Keratinocyte (primary cell): ENCODE data around the gene FLAD1. TPM values are rescaled to one million over a fixed set of nuclear protein-coding genes. Genes with fewer than 3 reads are reported as not detected.
A peak's percentile ranks its signal among the peaks of the same experiment; 100 is the strongest.

ENCODE experiments used
- DNase-seq: peaks from one replicate; pipeline ENCODE4 v3.0.0-alpha.2; 2011; ENCODE audit warnings: low read depth, missing footprints, low spot score
- FAIRE-seq: peaks from 2 replicates; lab custom pipeline; 2011; peaks lifted over from hg19 to GRCh38; lab: Jason Lieb, UNC
- H2AFZ ChIP-seq: 2 replicates; pipeline ENCODE4 v1.6.0; 2012; ENCODE audit warnings: low read length, control low read depth, inconsistent platforms; ENCODE audit not compliant: control insufficient read depth
- H3K27ac ChIP-seq: 2 replicates; pipeline ENCODE4 v1.5.1; 2011; ENCODE audit warnings: low read length; ENCODE audit not compliant: control insufficient read depth, insufficient read depth
- H3K27me3 ChIP-seq: 3 replicates; pipeline ENCODE4 v1.6.0; 2011; ENCODE audit warnings: low read length; ENCODE audit not compliant: control insufficient read depth, insufficient read depth; ENCODE audit errors: extremely low read depth
- H3K36me3 ChIP-seq, 2 experiments: 2 replicates in 1 of 2; 3 replicates in 1 of 2; pipeline ENCODE4 v1.5.1; 2011; ENCODE audit warnings: low read length in 2 of 2, mild to moderate bottlenecking in 1 of 2; ENCODE audit not compliant: control insufficient read depth in 2 of 2, insufficient read depth in 2 of 2; ENCODE audit errors: extremely low read depth in 1 of 2
- H3K4me1 ChIP-seq: 3 replicates; pipeline ENCODE4 v1.5.1; 2011; ENCODE audit warnings: low read length; ENCODE audit not compliant: control insufficient read depth, insufficient read depth; ENCODE audit errors: extremely low read depth
- H3K4me2 ChIP-seq: 3 replicates; pipeline ENCODE4 v1.6.0; 2011; ENCODE audit warnings: low read depth, low read length; ENCODE audit not compliant: control insufficient read depth, insufficient read depth; ENCODE audit errors: extremely low read depth
- H3K4me3 ChIP-seq, 3 experiments: fragments of 200-600 bp in 1 of 3; sonication (generic) in 1 of 3; 2 replicates in 2 of 3; 3 replicates in 1 of 3; pipeline ENCODE4 v1.5.1; 2011 to 2016; ENCODE audit warnings: low read length in 3 of 3, mild to moderate bottlenecking in 3 of 3, control low read depth in 2 of 3, inconsistent platforms in 1 of 3, low read depth in 1 of 3, mixed read lengths in 1 of 3, mixed run types in 1 of 3, moderate library complexity in 1 of 3; ENCODE audit not compliant: control insufficient read depth in 2 of 3, insufficient read depth in 2 of 3; ENCODE audit errors: extremely low read depth in 1 of 3
- H3K79me2 ChIP-seq: 2 replicates; pipeline ENCODE4 v1.6.0; 2012; ENCODE audit warnings: low read length; ENCODE audit not compliant: control insufficient read depth, insufficient read depth
- H3K9ac ChIP-seq: 3 replicates; pipeline ENCODE4 v1.6.0; 2011; ENCODE audit warnings: low read length; ENCODE audit not compliant: control insufficient read depth, insufficient read depth; ENCODE audit errors: extremely low read depth
- H3K9me1 ChIP-seq: 3 replicates; pipeline ENCODE4 v1.6.0; 2011; ENCODE audit warnings: low read length; ENCODE audit not compliant: control insufficient read depth, insufficient read depth; ENCODE audit errors: extremely low read depth
- H3K9me3 ChIP-seq: 2 replicates; pipeline ENCODE4 v1.5.1; 2012; ENCODE audit warnings: low read depth, low read length; ENCODE audit not compliant: control insufficient read depth
- H4K20me1 ChIP-seq: 3 replicates; pipeline ENCODE4 v1.6.0; 2011; ENCODE audit warnings: low read length; ENCODE audit not compliant: control insufficient read depth, insufficient read depth; ENCODE audit errors: extremely low read depth
- CTCF ChIP-seq, 3 experiments: IDR thresholded peaks in 1 of 3; conservative IDR thresholded peaks in 1 of 3; optimal IDR thresholded peaks in 1 of 3; 2 replicates in 2 of 3; 3 replicates in 1 of 3; pipeline versions ENCODE3 to v1.5.1; 2011; ENCODE audit warnings: low read length in 3 of 3, mild to moderate bottlenecking in 3 of 3, moderate library complexity in 2 of 3, control low read depth in 1 of 3, inconsistent platforms in 1 of 3; ENCODE audit not compliant: insufficient read depth in 2 of 3; ENCODE audit errors: extremely low read depth in 1 of 3
- EZH2 ChIP-seq: IDR thresholded peaks from one replicate; pipeline ENCODE4 v1.6.1; 2012; ENCODE audit warnings: inconsistent platforms, mild to moderate bottlenecking, low read length, moderate library complexity
- dilution Hi-C: fragments of 300-500 bp; cut with MboI; formaldehyde crosslinking; loops from one replicate; pipeline ENCODE4 v1.7.0; 2020; ENCODE audit warnings: low sequenced_read_pairs; ENCODE audit not compliant: extremely low pct_ligation_motif_present
- polyA minus RNA-seq, 3 experiments: library from RNA; depleted of rRNA, polyadenylated mRNA; stranded (reverse); fragments of >200 nt; gene quantifications; 1 replicate in 1 of 3; 2 replicates in 1 of 3; 3 replicates in 1 of 3; pipeline ENCODE4 v1.2.3, GENCODE V29; 2011
- polyA plus RNA-seq, 5 experiments: library from polyadenylated mRNA; depleted of rRNA in 3 of 5; stranded (reverse) in 3 of 5; stranded (forward) in 1 of 5; unstranded in 1 of 5; fragments of >200 nt; gene quantifications; 1 replicate in 1 of 5; 2 replicates in 3 of 5; 3 replicates in 1 of 5; pipeline versions ENCODE4 v1.2.1 to v1.2.3, GENCODE V29; 2011 to 2012; ENCODE audit warnings: missing spikeins in 2 of 5, low read depth in 1 of 5, low replicate concordance in 1 of 5

FLAD1 gene
- polyA plus RNA-seq (44.7 to 101 TPM (median 51.4 TPM) in 3 replicates), polyA minus RNA-seq (68.7 to 133 TPM (median 68.8 TPM) in 3 replicates)
- polyA plus RNA-seq (2011; ENCODE audit: low read depth), result 39.1 TPM
- 46.5 and 61.9 TPM in 2 replicates for polyA plus RNA-seq (2011; cell fraction: cytosol; rRNA removed)
- polyA plus RNA-seq (2011; cell fraction: nucleus; rRNA removed), result 99.8 and 124 TPM in 2 replicates
- polyA plus RNA-seq (2012; ENCODE audit: low replicate concordance), result 54.2 and 66.7 TPM in 2 replicates
- polyA minus RNA-seq (2011; cell fraction: cytosol; rRNA and poly(A)+ RNA removed), result 74.1 TPM
- 39.9 and 40.5 TPM in 2 replicates for polyA minus RNA-seq (2011; cell fraction: nucleus; rRNA and poly(A)+ RNA removed)

- dilution Hi-C loops, result no loop called here
- no peak for TF ChIP-seq EZH2
- TF ChIP-seq CTCF (optimal IDR thresholded peaks at IDR 0.05 in 1 of 3, IDR thresholded peaks at IDR 0.05 in 1 of 3, conservative IDR thresholded peaks at IDR 0.05 in 1 of 3; ENCODE audit: extremely low read depth in 1 of 3, insufficient read depth in 2 of 3, low read length in 3 of 3), result no peak
- H3K36me3 ChIP-seq, result peaks cover 8 to 9% of the 10 kb centered on the region in 2 experiments
- H3K9ac ChIP-seq, result peak within 1 kb of the TSS; percentile 92
- H3K9me3 ChIP-seq, result no peaks in the 10 kb centered on the region
- H3K4me1 ChIP-seq, result peaks cover 21% of the 10 kb centered on the region
- FAIRE-seq, result peak; percentile 49
- peak; percentile 100 for DNase-seq
- H3K9me1 ChIP-seq, result no peaks in the 10 kb centered on the region
- H3K27ac ChIP-seq, result peak within 1 kb of the TSS; percentile 89
- peak within 1 kb of the TSS; percentile 88 for H2AFZ ChIP-seq
- peak within 1 kb of the TSS; percentile 97 for H3K4me2 ChIP-seq
- H3K79me2 ChIP-seq, result peaks cover 32% of the 10 kb centered on the region
- H4K20me1 ChIP-seq, result no peaks in the 10 kb centered on the region
- no peaks in the 10 kb centered on the region for H3K27me3 ChIP-seq
- peak within 1 kb of the TSS; percentile 63 to 100 (median 99) for H3K4me3 ChIP-seq
These were observed at the start of gene FLAD1 for GRCh38 chr1:154982897-154983648. Gene FLAD1, plus strand, starts transcription at chr1:154983344. Its CDS starts 351 bp downstream, at chr1:154983695.

GRCh38 chr1:154934358-154934948 lies 48.7 kb upstream of the FLAD1 start:
- dilution Hi-C loops, result no loop called here
- H3K9me1 ChIP-seq, result no peaks in the 10 kb centered on the region
- DNase-seq, result no peak
- H3K4me2 ChIP-seq, result no peak overlapping the region
- no peak for FAIRE-seq
- no peak overlapping the region for H3K9ac ChIP-seq
- no peaks in the 10 kb centered on the region for H4K20me1 ChIP-seq
- TF ChIP-seq CTCF (optimal IDR thresholded peaks at IDR 0.05 in 1 of 3, IDR thresholded peaks at IDR 0.05 in 1 of 3, conservative IDR thresholded peaks at IDR 0.05 in 1 of 3; ENCODE audit: extremely low read depth in 1 of 3, insufficient read depth in 2 of 3, low read length in 3 of 3) (no peak), EZH2 (no peak)
- no peak overlapping the region for H3K4me3 ChIP-seq
- no peaks in the 10 kb centered on the region for H3K9me3 ChIP-seq
- H3K27me3 ChIP-seq, result no peaks in the 10 kb centered on the region
- peaks cover 0 to 1% of the 10 kb centered on the region in 2 experiments for H3K36me3 ChIP-seq
- no peak overlapping the region for H3K27ac ChIP-seq
- H3K4me1 ChIP-seq, result peaks cover 32% of the 10 kb centered on the region
- H3K79me2 ChIP-seq, result no peaks in the 10 kb centered on the region
- no peak overlapping the region for H2AFZ ChIP-seq
